Fibroblast of the aortic adventitia (primary cell): ENCODE measurements around the gene WNK3. TPM values are rescaled to one million over a fixed set of nuclear protein-coding genes. Genes with fewer than 3 reads are reported as not detected.

Experiments used
- DNase-seq: peaks from one replicate; pipeline ENCODE4 v3.0.0-alpha.2; 2010; ENCODE audit warnings: low read depth
- H3K4me3 ChIP-seq: 2 replicates; pipeline ENCODE4 v1.5.1; 2011; ENCODE audit warnings: low read depth, mild to moderate bottlenecking, control low read depth, low read length, moderate library complexity
- CTCF ChIP-seq: IDR thresholded peaks from 2 replicates; pipeline ENCODE4 v1.5.1; 2011; ENCODE audit warnings: mild to moderate bottlenecking, low read length, control low read depth, inconsistent platforms; ENCODE audit not compliant: insufficient read depth
- total RNA-seq: library from RNA; depleted of rRNA; stranded (reverse); fragments of >200 nt; gene quantifications from 2 replicates; pipeline ENCODE4 v1.2.3, GENCODE V29; 2012; ENCODE audit warnings: low replicate concordance

The WNK3 gene
- total RNA-seq, 1 donor: 0.27 TPM

- no peak for TF ChIP-seq CTCF
- H3K4me3 ChIP-seq: no peak overlapping the region
- DNase-seq: no peak
Observed at GRCh38 chrX:54292755-54293154, 65.1 kb downstream of the WNK3 start.

- DNase-seq: no peak
- no peak for TF ChIP-seq CTCF
- no peak overlapping the region for H3K4me3 ChIP-seq
Observed at GRCh38 chrX:54291758-54292157, 66.1 kb downstream of the WNK3 start.

- no peak overlapping the region for H3K4me3 ChIP-seq
- no peak for DNase-seq
- no peak for TF ChIP-seq CTCF
Observed at GRCh38 chrX:54288968-54289367, 68.9 kb downstream of the WNK3 start.

- no peak for DNase-seq
- no peak for TF ChIP-seq CTCF
- no peak overlapping the region for H3K4me3 ChIP-seq
Observed at GRCh38 chrX:54288277-54288676, 69.6 kb downstream of the WNK3 start.

GRCh38 chrX:54281676-54282075, 76.2 kb downstream of the WNK3 start:
- TF ChIP-seq CTCF: no peak
- no peak for DNase-seq
- no peak overlapping the region for H3K4me3 ChIP-seq

- H3K4me3 ChIP-seq: no peak overlapping the region
- TF ChIP-seq CTCF: no peak
- no peak for DNase-seq
Observed at GRCh38 chrX:54280466-54280865, 77.4 kb downstream of the WNK3 start.

GRCh38 chrX:54271664-54272063, 86.2 kb downstream of the WNK3 start:
- no peak for DNase-seq
- no peak for TF ChIP-seq CTCF
- H3K4me3 ChIP-seq: no peak overlapping the region
